Measurements from ENCODE around the gene BRINP1.

DNA sequence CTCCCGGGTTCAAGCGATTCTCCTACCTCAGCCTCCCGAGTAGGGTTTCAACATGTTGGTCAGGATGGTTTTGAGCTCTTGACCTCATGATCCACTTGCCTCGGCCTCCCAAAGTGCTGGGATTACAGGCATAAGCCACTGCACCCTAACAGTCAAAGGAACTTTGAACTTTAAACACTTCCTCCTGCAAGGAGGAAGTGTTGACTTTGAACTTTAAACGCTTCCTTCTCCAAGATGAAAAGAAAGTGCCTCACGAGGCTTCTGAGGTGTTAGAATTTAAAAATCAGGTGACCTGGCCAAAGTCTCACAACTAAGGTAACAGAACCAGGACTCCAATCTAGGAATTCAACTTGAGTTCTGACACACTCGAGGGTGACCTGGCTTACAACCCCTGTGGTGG, 150.9 kb downstream of the BRINP1 start:
- TF ChIP-seq TEAD4 (IDR thresholded peaks at IDR 0.05) (no peak), EP300 (IDR thresholded peaks at IDR 0.05; ENCODE audit: borderline replicate concordance) (no peak)
